Stimulated activated CD8-positive, alpha-beta memory T cell treated with anti-CD3 and anti-CD28 coated beads, Interleukin-2, amount 100 ng/mL, for 48 hours (primary cell): ENCODE data around the gene MAML3.

Experiments
- DNase-seq, 2 donors: peaks; one replicate each; pipeline ENCODE4 v3.0.0-alpha.2; 2020; ENCODE audit warnings: low read depth in 2 of 2

MAML3 gene

DNA sequence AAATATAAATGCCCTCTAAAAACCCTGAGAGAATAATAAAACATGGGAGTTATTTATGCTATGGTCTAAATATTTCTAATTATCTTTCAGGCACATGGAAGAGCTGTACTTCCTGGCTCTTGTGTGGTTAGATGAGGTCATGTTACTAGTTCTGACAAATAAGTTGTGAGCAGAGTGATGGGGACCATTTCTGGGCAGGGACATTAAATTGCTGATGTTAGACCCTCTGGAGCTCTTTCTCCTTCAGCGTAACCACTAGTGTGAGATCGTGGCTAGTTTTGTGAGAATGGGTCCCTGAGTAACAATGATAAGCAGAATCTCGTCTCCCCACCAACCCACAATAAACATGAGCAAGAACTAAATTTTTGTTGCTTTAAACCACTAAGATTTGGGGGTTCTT, 108.0 kb downstream of the MAML3 start:
- DNase-seq, result no peak

- DNase-seq, result no peak
Measured at GRCh38 chr4:140044337-140044902, 109.6 kb downstream of the MAML3 start.

DNA sequence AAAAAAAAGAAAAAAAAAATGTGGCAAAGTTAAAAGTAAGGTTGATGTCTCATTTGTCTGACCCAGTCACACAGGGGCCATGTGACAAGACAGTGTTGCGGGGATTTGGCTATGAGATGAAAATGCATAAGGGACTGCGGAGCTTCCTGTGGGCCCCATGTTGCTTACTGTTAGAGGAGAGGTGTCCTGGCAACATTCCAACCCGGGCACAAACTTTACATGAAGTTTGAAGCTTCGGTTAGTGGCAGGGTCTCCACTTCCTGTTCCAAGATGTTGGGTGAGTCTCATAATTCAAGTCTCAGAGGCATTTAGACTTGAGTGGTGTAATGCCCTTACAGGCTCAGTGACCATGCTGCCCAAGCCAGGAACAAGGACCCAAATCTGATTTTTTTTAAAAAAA, 111.3 kb downstream of the MAML3 start:
- DNase-seq, result no peak

DNA sequence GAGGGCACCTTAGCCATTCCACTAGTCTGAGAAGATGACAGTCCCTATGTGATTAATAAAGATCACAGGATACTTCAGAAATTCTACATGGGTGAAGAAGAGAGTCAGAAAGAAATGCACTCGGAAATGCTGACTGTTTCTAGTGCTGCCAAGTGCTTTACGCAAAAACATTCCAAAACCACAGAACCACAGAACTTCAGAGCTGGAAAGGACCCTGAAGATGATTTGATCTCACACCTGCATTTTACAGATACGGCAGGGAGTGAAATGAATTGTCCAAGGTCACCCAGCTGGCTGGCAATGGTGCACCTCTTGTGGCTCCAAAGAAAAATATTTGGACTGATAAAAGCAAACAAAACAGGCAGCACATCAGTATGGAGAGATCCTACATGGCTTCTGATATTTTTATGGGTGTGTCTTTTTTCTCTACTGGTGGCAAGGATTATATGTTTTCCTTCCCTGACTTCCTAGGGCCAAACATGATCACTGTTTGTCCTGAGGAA, 115.9 kb downstream of the MAML3 start:
- no peak for DNase-seq

GRCh38 chr4:140037353-140038030, 116.5 kb downstream of the MAML3 start:
- DNase-seq, result no peak

- DNase-seq, result no peak
Measured at GRCh38 chr4:140031706-140032105, 122.3 kb downstream of the MAML3 start.

- no peak for DNase-seq
Measured at GRCh38 chr4:140031061-140031460, 122.9 kb downstream of the MAML3 start.

GRCh38 chr4:140028676-140029517, 125.1 kb downstream of the MAML3 start:
- DNase-seq, result no peak

DNA sequence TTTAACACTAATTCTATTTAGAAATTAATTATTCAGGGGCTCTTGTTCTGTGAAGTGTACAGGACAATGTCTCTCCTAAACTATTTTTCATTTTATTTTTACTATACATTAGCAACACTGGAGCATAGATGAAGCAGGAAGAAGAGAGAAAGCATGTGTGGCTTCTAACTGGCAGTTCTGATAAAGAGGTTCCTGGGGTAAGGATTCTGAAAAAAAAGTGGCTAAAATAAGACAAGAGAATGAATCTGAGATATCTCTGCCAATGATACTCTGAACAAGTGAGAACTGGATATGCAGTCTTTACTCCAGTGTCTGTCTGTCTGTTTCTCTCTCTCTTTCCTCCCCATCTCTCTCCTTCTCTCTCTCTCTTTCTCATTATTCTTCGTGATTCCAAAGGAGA, 125.9 kb downstream of the MAML3 start:
- DNase-seq, result no peak

- DNase-seq, result no peak
Measured at GRCh38 chr4:140027101-140027500, 126.9 kb downstream of the MAML3 start.

DNA sequence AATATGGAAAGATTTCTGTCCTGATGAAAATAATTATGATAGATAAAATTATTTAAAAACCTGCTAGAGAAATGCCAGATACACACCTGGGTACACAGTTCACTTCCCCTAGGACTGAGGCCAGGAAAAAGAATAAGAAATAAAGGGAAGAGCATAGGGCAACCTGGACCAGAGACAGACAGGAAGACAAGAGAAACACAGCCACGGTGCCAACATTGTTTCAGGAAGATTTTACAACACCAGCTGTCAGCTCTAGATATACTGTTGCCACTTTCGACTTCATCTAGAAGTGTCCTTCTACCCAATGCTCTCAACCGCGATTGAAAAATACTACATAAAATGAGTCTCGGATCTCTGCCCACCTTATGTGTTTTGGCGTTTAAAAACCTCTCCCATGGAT, 128.5 kb downstream of the MAML3 start:
- DNase-seq, result no peak

DNA sequence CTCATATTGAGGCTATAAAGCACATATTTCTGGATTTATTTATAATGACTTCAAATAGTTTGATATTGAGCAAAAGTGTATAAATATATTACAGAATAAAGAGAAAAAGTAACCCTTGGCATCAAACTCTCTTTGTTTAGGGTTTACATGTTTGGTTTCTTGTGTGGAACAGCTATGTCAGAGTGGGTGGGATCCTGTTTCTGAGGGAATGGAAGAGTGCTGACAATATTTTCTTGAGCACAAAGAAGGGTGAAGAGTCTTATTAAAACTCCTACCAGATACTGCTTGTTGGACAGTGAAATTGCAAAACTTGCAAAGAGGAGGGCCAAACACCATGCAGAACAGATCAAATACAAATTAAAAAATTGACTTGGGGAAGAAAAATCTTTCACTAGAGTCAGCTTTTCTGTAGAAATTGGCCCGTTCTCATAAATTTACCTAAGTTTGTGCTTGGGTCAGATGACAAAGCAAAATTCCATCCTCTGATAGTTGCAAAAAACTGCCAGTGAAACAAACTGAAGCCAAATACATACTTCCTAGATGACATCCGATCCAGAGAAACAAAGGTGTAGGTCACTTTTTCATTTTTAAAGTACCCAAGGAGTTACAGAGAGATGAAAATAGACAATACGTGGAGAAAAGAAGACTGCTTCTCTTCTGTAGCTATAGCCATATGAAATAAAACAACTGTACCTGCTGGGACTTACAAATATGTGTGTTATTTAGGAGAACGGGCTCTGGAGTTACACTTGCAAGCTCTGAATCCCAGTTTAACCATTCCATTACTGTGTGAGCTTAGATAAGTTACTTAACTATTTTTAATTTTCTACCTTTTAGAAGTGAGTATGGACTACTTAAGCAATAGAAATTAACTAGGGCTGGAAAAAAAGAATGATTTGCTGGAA, 133.3 kb downstream of the MAML3 start:
- DNase-seq, result no peak

DNA sequence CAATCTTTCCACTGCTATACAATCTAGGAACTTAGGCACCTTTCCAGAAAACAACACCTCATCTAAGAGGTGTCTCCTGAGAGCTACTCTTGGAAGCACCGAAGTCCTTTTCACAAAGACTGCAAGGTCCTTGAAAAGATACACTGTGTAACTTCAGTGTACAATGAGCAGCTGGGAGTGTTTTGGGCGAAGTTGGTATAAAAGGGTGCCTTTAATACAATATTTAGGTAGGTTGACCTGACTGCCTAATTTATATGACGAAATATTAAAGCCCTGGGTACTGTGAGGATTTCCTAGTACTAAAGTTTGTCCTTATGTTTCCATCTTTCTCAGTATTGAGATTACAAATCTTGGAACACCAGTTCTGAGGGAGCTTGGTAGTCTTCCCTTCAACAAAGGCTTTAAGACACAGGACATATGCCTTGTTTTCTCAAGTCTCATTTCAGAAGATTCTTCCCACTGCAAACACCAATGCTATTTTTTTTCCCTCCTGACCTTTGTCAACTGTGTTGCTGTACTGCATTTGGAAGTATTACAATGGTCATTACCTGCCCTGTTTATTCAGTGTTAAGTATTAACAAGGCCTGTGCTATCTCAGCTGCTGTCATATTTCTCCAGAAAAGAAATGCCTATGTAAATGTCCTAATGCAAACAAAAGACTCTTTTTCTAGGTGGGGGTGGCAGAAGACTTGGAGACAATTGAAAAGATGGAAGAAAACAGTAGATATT, 134.2 kb downstream of the MAML3 start:
- no peak for DNase-seq

DNA sequence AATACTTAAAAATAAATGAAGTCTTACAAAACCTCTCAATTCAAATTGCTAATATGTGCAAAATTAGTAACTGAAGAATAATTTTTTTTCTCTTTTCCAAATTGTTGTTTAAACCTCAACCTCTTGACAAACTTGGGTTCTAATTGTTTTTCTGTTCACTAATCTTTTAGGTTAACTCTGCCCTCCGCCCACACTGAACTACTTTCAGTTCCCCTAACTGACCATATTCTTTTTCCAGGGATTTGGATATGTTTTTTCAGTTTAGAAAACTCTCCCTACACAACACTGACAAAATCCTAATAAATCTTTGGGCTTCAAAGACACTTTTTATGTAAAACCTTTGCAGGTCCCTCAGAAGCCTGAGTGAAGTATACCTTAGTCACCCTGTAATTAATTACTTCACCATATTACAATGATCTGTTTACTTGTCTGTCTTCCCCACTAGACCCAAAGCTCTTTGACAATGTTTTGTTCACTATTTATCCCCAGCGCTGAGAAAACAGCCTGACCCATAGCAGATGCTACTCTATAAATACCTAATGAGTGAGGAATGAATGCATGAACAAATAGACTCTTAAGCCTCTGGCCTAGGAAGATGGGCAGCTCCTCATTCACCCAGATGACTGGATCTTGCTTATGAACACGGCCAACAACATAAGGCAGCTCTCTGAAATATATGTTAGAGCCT, 134.9 kb downstream of the MAML3 start:
- DNase-seq, result no peak

DNA sequence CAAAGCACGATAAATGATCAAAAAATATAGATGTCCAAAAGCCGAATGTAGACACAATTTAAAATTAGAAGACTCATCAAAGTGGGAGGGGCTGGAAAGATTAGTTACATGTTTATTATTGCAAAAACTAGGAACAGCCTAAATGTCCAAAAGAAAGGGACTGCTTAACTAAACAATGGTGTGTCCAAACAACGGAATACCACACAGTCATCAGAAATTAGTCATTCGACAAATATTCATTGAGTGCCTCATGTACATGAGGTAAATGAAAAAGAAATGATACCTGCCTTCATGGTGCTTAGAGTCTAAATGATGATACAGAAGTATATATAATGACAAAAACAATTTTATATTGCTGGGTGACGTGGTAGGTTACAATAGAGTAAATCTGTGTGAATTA, 139.7 kb downstream of the MAML3 start:
- no peak for DNase-seq

DNA sequence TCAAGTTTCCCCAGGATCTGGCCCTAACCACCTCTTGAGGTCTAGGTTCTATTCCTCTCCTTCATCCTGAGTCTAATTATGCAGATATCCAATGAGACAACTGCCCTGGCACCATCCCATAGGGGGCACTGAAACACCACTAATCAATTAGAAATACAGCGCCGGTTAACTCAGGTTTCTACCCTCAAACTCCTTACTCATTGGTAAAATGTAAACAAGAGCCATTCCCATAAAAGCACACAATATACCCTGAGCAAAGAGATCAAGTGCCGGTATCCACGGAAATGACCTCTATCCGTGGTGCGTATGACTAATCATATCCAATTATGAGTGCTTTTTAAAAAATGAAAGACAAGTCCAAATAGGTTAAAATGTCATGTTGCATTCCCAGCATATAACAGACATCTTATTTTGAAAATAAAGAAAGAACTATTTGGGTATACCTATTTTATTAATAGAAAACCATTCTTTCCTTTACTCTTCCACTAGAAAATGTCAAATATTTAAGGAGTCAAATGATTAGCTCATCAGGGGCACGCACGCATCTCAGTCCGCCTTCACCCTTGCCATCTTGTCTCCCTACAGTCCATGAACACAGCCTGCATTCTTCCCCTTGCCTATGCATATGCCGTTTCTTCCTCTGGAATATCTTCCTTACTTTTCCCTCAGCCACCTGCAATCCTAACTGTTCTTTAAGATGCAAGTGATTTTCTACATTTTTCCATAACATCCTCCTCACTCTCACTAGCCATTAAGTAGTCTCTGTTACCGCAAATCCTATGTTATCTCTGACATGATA, 141.1 kb downstream of the MAML3 start:
- DNase-seq, result peak in 1 of 2 donors; percentile 14

DNA sequence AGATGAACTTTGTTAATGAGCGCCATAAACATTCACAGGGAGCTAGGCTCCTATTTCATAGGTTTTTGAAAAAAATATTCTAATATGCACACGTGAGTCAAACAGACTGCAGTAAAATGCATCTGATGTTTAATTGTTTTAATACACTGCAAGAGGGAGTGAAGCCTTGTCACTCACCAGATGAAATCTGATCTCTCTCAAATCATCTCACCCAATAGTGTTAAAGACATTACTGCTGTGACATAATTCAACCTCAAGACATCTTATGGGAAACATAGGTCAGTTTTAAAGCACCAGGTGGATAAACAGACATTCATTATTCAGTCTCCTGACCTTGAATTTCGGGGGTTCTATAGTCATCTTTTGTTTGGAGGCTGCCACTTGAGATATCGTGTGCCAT, 148.3 kb downstream of the MAML3 start:
- DNase-seq, result no peak

GRCh38 chr4:140004922-140005627, 148.9 kb downstream of the MAML3 start:
- DNase-seq, result no peak

- no peak for DNase-seq
Measured at GRCh38 chr4:140004549-140004895, 149.5 kb downstream of the MAML3 start.
